ENCODE data around the gene MAP1B.

The MAP1B gene

DNA sequence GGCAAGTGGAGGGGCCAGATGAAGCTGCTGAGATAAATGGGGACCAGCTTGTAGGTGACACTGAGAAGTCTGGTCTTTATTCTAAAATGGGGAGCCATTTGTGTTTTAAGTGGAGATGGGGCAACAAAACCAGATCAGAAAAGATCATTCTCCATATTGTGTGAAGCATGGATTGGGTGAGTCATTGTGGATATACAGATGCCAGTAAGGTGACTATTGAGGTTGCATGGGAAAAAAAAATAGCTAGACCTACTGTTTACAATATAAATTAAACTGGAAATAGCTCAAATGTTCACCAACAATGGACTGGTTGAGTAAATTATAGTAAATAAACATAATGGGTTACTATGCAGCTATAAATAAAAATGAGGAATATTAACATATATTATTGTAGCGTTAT, 5.4 kb upstream of the MAP1B start:
- no peak for DNase-seq

DNA sequence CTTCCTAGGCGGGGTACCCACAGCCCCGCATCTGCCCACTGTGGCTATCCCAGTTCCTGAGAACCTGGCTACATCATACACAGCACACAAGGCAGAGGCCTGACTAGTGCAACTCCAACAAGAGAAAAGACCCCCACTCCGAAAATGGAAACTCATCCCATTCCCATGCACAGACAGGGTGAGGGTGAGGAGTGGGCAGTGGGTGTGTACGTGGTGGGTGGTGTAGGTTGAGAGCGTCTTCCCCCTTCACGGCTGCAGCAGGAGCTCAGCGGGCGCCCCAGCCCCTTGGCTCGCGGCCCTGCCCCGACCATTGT, 501 bp upstream of the MAP1B start:
- no peak for DNase-seq

- DNase-seq, result no peak
Measured at GRCh38 chr5:72107901-72108201, 576 bp downstream of the MAP1B start.

DNA sequence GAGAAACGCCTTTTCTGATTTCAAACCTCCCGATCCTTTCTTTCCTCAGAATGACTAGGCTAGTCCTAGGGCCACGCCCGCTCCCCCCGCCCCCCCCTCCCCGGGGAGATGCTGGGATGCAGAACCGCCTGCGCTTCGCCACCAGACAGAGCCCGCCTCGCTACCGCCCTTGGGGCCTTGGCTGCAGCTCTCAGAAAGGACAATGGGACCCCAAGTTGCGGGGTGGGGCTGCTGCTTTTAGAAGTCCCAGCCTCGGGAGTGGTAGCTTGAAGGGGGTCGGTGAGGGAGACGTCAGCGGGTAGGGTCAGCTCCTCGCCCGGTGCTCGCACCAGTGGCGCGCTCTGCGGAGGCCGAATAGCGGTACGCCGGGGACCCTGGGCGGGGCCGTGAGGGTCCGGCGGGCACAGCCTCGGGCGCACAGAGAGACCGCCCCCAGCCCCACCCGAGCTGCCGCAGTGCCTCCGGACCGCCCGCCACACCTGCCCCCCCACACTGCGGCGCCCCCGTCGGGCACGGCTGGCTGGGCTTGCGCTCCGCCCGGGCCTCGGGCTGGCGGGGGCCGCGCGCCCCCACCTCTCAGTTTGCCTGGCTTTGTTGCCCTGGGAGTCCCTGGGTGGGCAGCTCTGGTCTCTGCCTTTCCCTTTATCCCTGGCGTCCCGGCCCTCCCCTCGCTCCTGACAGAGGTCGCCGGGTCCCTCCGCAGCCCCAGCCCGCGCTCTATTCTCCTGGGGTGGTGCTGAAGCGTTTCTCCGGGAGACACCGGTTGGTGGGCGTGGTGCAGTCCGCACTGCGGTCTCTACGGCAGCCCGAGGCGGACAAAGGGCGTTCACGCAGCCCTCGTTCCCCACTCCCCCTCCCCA, 1.2 kb downstream of the MAP1B start:
- peak; percentile 70 for DNase-seq

GRCh38 chr5:72109062-72109411, 1.8 kb downstream of the MAP1B start:
- no peak for DNase-seq

DNA sequence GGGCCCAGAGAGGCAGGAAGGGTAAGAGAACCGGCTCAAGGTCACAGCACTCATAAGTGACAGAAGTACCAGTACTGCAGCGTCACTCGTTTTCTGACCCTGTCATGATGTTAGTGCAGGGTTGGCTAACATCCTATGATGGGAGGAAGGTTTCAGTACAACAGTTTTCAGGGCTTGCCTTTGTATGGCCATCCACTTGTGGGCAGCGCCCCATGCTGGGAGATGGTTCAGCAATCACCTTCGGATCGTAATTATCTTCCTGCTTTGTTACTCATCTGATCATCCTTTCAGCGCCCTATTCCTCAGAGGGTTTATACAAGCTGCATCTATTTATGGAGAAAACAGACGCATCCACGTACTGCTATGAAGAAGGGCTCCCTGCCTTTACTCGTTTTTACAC, 2.4 kb downstream of the MAP1B start:
- DNase-seq, result no peak

- DNase-seq, result no peak
Measured at GRCh38 chr5:72110394-72111013, 3.2 kb downstream of the MAP1B start.

DNA sequence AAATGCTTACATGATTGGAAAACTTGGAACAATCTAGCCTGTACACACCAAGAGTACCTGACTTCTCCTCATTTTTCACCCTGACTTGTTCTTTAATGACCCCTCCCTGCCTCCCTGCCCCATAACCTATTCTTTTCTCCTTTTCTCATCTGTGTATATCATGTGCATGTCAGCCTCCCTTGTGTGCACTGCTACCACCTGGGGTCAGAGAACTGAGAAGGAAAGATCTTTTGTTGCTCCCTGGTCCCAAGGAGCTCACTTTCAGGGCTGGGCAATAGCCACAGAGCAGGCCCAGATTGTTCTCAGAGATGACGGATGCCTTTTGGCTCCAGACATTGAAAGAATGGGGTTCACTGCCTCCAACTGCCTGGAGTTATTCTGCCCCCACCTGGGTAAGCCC, 5.1 kb downstream of the MAP1B start:
- no peak for DNase-seq

DNA sequence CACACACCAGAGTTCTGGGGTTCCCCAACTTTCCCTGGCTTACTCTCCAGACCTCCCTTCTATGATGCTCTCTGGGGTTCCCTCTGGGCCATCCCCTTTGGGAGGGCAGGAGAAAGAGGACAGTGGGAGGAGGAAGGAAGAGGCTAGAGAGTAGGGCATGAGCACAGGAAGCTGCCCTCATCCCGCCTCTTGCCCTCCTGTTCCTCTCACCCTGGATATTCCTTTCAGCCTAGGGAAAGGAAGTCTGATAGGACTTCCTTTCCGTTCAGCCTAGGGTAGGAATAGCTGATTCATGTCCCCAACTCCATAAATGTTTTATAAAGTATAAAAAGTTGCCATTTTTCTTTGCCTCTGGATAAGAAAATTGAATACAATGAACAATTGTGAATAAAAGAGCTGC, 7.4 kb downstream of the MAP1B start:
- DNase-seq, result no peak

DNA sequence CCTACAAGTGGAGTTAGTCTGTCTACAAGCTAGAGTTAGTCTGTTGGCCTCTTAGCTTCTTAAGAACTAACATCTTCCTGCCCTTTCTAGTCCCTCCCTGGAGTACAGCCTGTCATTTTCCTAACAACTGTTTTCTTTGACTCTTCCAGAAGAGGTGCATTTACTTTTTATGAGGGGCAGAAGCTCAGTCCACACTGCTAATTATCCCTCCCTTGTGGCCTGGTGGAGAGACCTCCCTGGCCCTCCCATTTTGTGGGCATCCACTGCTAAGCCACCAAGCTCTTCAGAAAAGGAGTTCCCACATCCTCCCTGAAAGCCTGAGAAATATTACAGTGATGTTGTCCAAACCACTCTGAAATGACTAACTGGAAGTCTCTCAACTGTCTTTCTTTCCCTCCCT, 8.0 kb downstream of the MAP1B start:
- no peak for DNase-seq

DNA sequence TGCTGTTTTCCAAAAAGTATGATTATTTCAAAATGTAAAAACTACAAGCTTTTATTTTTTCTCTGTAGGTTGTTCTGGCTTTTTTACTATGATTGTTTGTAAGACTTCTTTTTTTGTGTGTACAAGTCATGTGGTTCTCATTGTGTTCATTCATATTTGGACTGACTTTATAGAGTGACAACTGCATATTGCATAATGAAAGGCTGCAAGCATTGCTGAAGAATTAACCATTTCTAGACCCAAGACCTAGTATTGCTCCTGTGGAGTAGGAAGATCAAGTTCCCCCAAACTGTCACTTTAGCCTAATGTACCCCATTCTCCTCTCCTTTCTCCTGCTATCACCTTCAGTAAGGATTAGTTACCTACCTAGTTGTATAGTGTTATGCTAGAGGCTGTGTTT, 10.0 kb downstream of the MAP1B start:
- DNase-seq, result no peak

DNA sequence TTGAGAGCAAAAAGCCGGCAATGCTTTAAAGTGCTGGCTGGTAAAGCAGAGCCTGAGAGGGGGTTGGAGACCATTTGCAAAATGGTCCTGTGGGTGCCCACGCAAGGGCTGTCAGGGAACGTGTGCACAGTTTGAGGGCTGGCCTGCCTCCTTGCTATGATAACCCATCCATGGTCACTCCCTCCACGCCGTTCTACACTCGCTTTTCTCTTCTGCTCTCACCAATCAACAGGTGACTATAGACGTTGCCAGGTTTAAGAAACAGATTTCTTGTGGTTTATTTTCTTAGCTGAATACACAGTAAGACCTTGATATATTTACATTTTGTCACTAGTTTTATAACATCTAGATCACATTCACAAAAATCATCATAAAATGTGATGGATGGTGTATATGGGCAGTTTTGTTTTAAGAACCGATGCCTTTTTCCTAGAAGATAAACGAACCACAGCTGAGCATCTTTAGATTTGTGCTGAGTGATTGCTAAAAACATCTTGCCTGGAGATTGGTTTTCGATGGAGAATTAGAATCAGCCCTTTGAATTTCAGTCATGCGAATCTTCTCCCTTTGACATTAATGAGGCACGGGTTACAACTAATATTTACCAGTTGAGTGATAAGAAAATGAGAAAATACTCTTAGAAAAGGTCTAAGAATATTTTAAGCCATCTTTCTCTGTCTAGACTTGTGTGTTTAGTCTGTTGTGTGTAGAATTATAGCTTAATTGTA, 13.9 kb downstream of the MAP1B start:
- DNase-seq, result no peak

GRCh38 chr5:72121780-72122445, 14.6 kb downstream of the MAP1B start:
- no peak for DNase-seq

GRCh38 chr5:72122602-72123001, 15.3 kb downstream of the MAP1B start:
- DNase-seq, result no peak

- DNase-seq, result no peak
Measured at GRCh38 chr5:72123764-72124376, 16.6 kb downstream of the MAP1B start.

- no peak for DNase-seq
Measured at GRCh38 chr5:72125271-72125940, 18.1 kb downstream of the MAP1B start.

DNA sequence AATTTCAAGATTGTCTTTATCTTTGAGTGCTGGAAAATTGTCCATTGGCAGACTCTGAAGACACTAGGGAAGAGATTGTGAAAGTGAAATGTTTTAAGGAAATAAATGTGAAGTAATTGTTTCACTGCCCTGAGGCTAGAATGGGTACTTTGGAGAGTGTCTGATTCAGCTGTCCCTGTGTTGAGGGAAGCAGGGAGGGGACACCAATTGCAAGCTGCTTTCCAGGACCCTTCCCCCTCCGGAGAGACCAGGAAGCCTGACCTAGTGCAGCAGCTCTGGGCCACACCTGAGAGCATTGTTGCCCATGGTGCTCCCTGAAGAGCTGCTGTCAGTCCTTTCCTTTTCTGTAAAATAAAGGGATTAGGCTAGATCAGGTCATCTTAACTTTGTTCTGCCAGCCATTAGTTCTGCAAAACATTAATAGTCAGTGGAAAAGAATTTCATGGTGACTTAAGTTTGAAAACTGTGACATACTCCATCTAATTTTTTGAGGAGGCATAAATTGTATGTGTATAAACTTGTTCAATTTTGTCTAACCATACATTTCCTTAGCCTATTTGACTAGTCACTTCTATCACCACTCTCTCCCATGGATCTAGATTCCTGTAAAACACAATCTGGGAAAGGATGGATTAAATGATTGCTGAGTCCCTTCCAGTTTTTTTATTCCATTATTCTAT, 18.8 kb downstream of the MAP1B start:
- DNase-seq, result no peak

DNA sequence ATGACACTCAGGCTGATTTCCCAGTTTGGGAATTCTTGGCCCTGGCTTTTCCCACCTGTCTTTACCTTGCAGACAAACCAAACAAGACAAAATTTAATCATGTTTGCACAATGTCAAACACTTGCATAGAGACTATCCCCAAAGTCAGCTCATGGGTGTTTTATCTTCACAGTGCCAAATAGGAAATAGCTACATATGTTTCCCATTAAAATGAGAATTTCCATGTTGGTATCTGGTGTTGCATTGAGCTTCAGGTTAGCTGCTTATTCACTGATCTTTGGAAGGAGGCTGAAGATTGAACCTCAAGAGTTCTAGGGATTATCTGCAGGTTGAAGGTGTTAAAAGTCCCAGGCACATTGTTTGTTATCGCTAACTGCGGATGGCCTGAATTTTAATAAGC, 19.5 kb downstream of the MAP1B start:
- DNase-seq, result no peak

DNA sequence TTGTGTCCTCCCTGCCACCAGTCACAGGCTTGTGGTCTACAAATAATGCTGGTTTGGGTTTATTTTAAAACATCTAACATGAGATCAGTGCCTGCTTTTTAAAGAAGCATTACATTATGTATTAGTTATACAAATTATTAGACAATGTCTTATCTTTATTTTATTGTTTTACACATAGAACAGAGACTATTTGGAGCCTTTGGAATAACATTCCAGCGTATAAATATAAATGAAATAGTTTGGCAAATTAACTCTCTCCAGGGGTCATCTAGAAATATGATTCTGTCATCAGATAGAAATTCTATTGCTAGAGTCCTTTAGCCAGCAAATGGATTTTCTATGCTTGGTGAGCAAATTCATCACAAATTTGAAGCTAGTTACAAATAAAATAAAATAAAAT, 22.4 kb downstream of the MAP1B start:
- no peak for DNase-seq

DNA sequence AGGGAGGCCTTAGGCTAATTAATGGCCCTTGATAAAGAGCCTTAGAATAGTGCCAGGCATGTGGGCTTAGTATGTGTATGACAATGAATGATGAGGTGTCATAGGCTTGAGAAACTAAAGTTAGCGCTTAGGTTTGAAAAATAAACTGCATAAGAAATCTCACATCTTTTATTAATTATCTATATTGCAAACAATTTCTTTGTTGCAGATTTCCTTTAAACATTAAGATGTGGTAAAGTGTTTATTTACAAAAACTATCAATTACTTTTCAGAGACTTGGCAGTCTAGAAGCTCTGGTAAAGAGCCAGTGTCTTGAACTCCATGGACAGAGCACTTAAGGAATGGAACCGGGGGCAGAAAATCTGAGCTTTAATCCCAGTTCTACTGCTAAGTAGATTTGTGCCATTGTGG, 23.1 kb downstream of the MAP1B start:
- no peak for DNase-seq

- DNase-seq, result no peak
Measured at GRCh38 chr5:72133212-72133990, 26.1 kb downstream of the MAP1B start.
